GM19463 (cell line): ENCODE results near the gene ATP2B3.

Experiments used
- ATAC-seq: cut with Tn5 transposase; IDR thresholded peaks from one replicate; pipeline ENCODE4 v1.9.1; 2021; ENCODE audit warnings: mild to moderate bottlenecking, moderate library complexity; ENCODE audit not compliant: unreplicated experiment

Gene ATP2B3

DNA sequence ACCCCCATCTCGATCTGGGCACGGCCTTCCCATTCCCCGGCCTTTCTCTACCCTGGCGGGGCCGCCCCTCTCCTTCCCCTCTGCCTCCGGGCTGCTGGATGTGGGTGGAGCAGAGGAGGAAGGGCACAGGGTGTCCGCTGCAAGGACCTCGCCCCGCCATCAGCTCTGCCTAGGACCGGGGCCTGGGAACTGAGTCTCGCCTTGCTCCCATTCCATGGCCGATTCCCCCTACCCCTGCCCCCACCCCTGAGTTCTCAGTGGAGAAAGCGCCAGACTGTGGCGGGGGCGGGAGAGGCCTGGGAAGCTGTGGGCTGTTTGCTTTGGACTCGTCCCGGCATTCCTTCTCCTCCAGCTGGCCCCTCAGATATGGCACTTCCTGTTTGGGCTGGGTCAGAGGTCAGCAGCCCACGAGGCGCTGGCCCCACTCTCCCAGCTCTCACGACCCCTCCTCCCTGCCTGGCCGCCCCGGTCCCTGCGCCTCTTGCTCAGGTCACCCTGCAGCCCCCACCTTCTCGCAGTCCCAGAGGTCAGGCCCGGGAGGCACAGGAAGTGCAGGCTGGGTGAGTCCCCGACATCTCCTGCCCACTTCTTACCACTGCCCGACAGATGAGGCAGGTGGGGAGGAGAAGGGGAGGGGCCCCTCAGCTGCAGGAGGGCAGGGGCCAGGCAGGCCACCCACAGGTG lies 29.1 kb upstream of the ATP2B3 start:
- ATAC-seq: no peak

- no peak for ATAC-seq
Observed at GRCh38 chrX:153490217-153490930, 27.1 kb upstream of the ATP2B3 start.

GRCh38 chrX:153491351-153491914 lies 26.0 kb upstream of the ATP2B3 start:
- ATAC-seq: no peak

GRCh38 chrX:153491918-153492317 lies 25.5 kb upstream of the ATP2B3 start:
- ATAC-seq: no peak

DNA sequence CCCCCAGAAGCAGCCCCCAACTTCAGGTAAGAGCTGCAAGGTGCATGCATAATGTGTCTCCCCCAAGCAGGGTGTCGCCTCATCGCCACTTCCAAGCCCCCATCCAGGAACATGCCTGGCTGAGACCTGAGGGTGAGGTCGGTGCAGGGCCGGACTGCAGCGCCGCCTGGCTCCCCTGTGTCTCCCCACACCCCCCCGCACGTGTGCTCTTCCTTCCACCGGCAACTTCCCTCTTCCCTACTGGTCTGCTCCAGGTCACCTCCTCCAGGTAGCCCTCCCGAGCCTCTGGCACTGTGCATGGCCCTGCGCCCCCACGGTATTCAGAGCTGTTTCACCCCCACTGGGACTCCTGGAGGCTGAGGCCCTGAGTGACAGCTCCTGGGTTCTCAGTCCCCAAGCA lies 24.9 kb upstream of the ATP2B3 start:
- ATAC-seq: no peak

GRCh38 chrX:153493085-153493484 lies 24.4 kb upstream of the ATP2B3 start:
- no peak for ATAC-seq

GRCh38 chrX:153494061-153494460 lies 23.4 kb upstream of the ATP2B3 start:
- no peak for ATAC-seq

- ATAC-seq: no peak
Observed at GRCh38 chrX:153494541-153495361, 22.7 kb upstream of the ATP2B3 start, which contains the start of gene BGN. TSS of gene BGN (plus strand) at chrX:153494980. CDS start at chrX:153504632, 9,652 bp downstream.

DNA sequence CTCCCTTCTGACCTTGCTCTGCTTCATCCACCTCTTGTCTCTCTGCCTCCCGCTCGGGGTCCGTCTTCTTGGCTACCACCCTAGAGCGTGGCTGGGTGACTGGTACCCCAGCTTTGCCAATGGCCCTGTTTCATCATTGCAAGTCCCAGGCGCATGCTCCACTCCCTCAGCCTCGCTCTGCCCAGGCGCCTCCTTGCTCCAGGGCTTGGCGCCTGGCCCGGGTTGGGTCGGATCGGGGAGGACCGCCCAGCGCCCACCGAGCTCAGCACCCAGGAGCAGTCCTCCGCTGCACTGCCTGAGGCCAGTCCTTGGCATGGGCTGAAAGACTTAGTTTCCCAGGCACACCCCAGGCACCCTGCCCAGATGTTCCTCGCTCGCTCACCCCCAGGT lies 22.1 kb upstream of the ATP2B3 start:
- ATAC-seq: no peak

GRCh38 chrX:153495903-153496589 lies 21.4 kb upstream of the ATP2B3 start:
- ATAC-seq: no peak

DNA sequence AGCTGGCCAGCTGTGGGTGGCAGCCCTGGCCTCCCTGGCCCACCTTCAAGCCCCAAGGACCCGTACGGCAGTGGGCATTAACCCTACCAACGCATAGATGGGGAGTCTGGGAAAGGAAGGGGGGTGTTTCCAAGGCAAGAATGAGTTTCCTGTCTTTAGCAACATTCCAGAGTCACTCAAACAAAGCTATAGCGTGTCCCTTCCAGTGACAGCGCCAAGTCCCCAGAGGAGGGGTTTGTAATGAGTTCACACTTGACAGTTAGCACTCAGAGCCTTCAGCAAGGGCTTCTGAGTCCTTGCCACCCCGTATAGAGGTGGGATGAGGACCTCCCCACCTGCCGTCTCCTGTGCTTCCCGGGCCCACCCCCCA lies 20.9 kb upstream of the ATP2B3 start:
- ATAC-seq: no peak

- ATAC-seq: no peak
Observed at GRCh38 chrX:153498453-153498852, 19.0 kb upstream of the ATP2B3 start.

DNA sequence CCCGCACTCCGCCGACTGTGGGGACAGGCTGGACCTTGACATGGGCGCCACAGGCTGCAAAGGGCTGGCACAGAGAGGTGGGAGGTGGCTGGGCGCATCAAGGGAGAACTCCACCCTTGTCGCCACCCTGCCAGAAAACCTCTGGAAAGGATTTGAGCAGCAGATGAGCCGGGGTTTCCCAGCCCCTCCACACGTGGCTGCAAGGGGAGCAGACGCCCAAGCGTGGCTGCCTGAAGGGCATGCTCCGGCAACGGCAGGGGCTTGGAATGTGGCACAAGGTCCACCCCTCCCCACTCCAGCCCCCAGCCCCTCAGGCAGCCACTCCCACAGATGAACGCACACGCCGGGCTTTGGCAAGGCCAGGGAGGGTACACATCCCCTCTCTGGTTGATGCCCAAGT lies 18.1 kb upstream of the ATP2B3 start:
- ATAC-seq: no peak

DNA sequence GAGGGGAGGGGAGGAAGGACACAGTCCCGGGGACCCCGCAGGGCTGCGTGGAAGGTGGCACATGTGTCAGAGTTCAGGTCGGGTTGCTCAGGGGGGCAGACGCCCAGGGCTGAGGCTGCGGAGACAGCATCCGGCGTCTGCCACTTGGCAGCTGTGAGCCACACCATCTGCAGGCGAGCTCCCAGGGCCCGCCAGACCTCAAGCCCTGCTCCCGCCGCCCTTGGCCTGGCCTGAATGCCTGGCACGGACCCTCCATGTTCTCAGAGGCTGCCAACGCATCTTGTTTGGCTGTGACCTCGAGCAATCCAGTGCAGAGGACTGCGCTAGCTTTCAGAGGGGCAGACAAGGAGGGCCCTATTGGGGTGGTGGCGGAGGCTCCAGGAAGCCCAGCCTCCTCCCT lies 17.6 kb upstream of the ATP2B3 start:
- ATAC-seq: no peak

DNA sequence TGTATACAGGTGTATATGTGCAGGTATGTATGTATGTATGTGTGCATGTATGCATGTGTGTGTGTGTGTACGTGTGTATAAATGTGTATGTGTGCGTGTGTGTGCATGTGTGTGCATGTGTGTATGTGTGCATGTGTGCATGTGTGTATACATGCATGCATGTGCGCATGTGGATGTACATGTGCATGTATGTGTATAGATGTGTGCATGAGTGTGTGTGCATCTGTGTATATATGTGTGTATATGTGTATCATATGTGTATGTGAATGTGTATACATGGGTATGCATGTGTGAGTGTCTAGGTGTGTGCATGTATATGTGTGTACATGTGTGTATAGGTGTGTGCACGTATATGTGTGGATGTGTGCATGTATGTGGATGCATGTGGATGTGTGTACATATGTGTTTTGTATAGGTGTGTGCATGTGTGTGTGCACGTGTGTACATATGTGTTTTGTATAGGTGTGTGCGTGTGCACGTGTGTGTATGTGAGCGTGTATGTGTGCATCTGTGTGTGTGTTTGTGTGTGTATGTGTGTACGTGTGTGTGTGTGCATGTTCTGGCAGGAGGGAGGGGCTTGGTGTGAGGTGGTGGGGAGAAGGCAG lies 16.7 kb upstream of the ATP2B3 start:
- ATAC-seq: no peak

GRCh38 chrX:153501530-153501929 lies 15.9 kb upstream of the ATP2B3 start:
- ATAC-seq: no peak

- no peak for ATAC-seq
Observed at GRCh38 chrX:153502131-153502530, 15.3 kb upstream of the ATP2B3 start.

GRCh38 chrX:153502796-153503195 lies 14.6 kb upstream of the ATP2B3 start:
- ATAC-seq: no peak

DNA sequence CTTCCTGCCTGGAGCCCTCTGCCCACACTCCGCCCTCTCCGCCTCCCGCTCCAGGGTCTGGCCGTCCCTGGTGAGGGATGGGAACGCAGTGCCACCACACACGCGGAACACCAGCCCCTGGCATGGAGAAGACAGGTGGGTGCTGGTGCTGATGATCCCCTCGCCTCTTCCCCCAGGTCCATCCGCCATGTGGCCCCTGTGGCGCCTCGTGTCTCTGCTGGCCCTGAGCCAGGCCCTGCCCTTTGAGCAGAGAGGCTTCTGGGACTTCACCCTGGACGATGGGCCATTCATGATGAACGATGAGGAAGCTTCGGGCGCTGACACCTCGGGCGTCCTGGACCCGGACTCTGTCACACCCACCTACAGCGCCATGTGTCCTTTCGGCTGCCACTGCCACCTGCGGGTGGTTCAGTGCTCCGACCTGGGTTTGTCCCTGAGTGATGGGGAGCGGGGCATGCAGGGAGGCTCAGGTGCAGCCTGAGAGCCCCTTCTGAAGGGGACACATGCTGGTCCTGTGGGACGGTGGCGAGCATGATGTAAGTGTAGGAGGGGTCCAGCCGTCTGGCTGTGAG lies 12.9 kb upstream of the ATP2B3 start:
- no peak for ATAC-seq

DNA sequence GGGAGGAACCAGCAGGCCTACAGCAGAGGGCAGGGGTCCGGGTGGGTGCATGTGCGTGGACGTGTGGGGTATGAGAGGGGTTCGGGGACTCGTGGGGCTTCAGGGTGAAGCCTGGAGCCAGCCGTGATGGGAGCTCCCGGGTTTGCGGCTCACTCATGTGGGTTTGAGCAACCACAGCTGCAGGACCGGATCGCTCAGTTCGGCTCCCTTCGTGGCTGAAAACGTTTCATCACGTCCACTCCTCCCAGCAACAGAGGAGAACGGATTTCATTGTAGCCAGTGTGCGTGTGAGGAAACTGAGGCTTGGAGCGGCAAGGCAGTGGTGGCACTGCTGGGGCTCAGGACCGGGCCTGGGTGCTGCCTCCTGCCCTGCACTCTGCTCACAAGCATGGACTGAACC lies 12.1 kb upstream of the ATP2B3 start:
- ATAC-seq: no peak
